ENCODE measurements around the gene C18orf32. TPM values are rescaled to one million over a fixed set of nuclear protein-coding genes. Genes with fewer than 3 reads are reported as not detected.

C18orf32 gene
- total RNA-seq, 2 donors from 2014 or later: 37.1 to 56.6 TPM

GRCh38 chr18:49447810-49448745 lies 39.0 kb downstream of the C18orf32 start:
- Histone ChIP-seq H3K36me3 (no peaks in the 10 kb centered on the region), H3K27ac (no peak overlapping the region), H3K9me3 (no peaks in the 10 kb centered on the region), H3K27me3 (replicated peaks; ENCODE audit: insufficient read depth) (no peaks in the 10 kb centered on the region), H3K4me3 (no peak overlapping the region), H3K4me1 (replicated peaks) (no peaks in the 10 kb centered on the region)
- intact Hi-C loops (cut with DNase I): no loop called here
- DNase-seq (ENCODE audit: low spot score): peak; percentile 40
- WGBS: 65% methylated on average over 3 of the region's 3 CpGs
- TF ChIP-seq CTCF (IDR thresholded peaks at IDR 0.05): peak in 3 of 4 experiments; percentile 39 to 55 (median 44)
- no peak for TF ChIP-seq POLR2AphosphoS5 (IDR thresholded peaks at IDR 0.05)

- intact Hi-C loops (cut with DNase I): no loop called here
- Histone ChIP-seq H3K4me3 (no peak overlapping the region), H3K9me3 (no peaks in the 10 kb centered on the region), H3K4me1 (replicated peaks) (no peaks in the 10 kb centered on the region), H3K27me3 (replicated peaks; ENCODE audit: insufficient read depth) (no peaks in the 10 kb centered on the region), H3K27ac (no peak overlapping the region), H3K36me3 (no peaks in the 10 kb centered on the region)
- DNase-seq (ENCODE audit: low spot score): no peak
- WGBS: 71% methylated on average over 5 of the region's 5 CpGs
- no peak for TF ChIP-seq POLR2A (IDR thresholded peaks at IDR 0.05)
- no peak for TF ChIP-seq POLR2AphosphoS5 (IDR thresholded peaks at IDR 0.05)
Measured at GRCh38 chr18:49446481-49446880, 40.6 kb downstream of the C18orf32 start.

- Histone ChIP-seq H3K27ac (no peak overlapping the region), H3K4me3 (no peak overlapping the region), H3K4me1 (replicated peaks) (no peaks in the 10 kb centered on the region), H3K9me3 (no peaks in the 10 kb centered on the region), H3K27me3 (replicated peaks; ENCODE audit: insufficient read depth) (no peaks in the 10 kb centered on the region), H3K36me3 (no peaks in the 10 kb centered on the region)
- intact Hi-C loops (cut with DNase I): no loop called here
- DNase-seq (ENCODE audit: low spot score): no peak
- WGBS: 70% methylated on average over 3 of the region's 3 CpGs
- no peak for TF ChIP-seq POLR2AphosphoS5 (IDR thresholded peaks at IDR 0.05)
- no peak for TF ChIP-seq CTCF (IDR thresholded peaks at IDR 0.05)
- no peak for TF ChIP-seq POLR2A (IDR thresholded peaks at IDR 0.05)
Measured at GRCh38 chr18:49444581-49444980, 42.5 kb downstream of the C18orf32 start.

- no peaks in the 10 kb centered on the region for H3K4me1 ChIP-seq (replicated peaks)
- no peaks in the 10 kb centered on the region for H3K9me3 ChIP-seq
- TF ChIP-seq POLR2AphosphoS5 (IDR thresholded peaks at IDR 0.05) (no peak), CTCF (IDR thresholded peaks at IDR 0.05) (no peak), POLR2A (IDR thresholded peaks at IDR 0.05) (no peak)
- no peak overlapping the region for H3K4me3 ChIP-seq
- H3K27ac ChIP-seq: no peak overlapping the region
- H3K27me3 ChIP-seq (replicated peaks; ENCODE audit: insufficient read depth): no peaks in the 10 kb centered on the region
- intact Hi-C loops (cut with DNase I): no loop called here
- H3K36me3 ChIP-seq: no peaks in the 10 kb centered on the region
- WGBS: 86% methylated on average over 2 of the region's 2 CpGs
- no peak for DNase-seq (ENCODE audit: low spot score)
Measured at GRCh38 chr18:49443837-49444236, 43.2 kb downstream of the C18orf32 start.

GRCh38 chr18:49441338-49441938 lies 45.6 kb downstream of the C18orf32 start:
- WGBS: 89% methylated on average over 7 of the region's 7 CpGs
- Histone ChIP-seq H3K36me3 (no peaks in the 10 kb centered on the region), H3K27ac (no peak overlapping the region), H3K4me3 (no peak overlapping the region), H3K4me1 (replicated peaks) (no peaks in the 10 kb centered on the region), H3K27me3 (replicated peaks; ENCODE audit: insufficient read depth) (no peaks in the 10 kb centered on the region), H3K9me3 (no peaks in the 10 kb centered on the region)
- intact Hi-C loops (cut with DNase I): no loop called here
- no peak for DNase-seq (ENCODE audit: low spot score)
- no peak for TF ChIP-seq POLR2AphosphoS5 (IDR thresholded peaks at IDR 0.05)
- TF ChIP-seq CTCF (IDR thresholded peaks at IDR 0.05): no peak
- TF ChIP-seq POLR2A (IDR thresholded peaks at IDR 0.05): no peak
